Iris pigment epithelial cell (primary cell): ENCODE results near the gene GAB4.
A peak's percentile ranks its signal among the peaks of the same experiment; 100 is the strongest.
"Not testable (repeated sequence)": the region's sequence is repeated elsewhere in the genome, so short reads cannot be mapped to it uniquely, and the experiment has no call there.

ENCODE experiments used
- DNase-seq: peaks from one replicate; pipeline ENCODE4 v3.0.0-alpha.2; 2011; ENCODE audit warnings: low read depth

GAB4 gene

DNA sequence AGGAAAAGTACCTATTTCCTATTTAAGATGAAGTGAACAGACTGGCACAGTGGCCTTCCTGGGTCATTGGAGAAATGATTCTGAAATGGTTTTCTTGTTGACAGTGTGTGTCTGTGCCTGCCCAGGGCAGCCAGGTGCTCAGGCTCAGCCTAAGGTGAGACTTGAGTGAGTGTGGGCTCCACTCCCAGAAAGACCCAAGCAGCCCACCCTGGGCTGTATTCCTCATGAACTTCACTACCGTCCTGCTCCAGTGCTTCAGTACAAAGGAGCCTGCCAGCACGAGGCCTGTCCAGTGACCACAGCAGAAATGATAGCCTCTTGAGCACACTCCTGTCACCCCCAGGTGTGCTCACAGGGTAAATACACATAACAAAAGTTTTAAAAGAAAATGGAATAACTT is 49.5 kb downstream of the GAB4 start:
- no peak for DNase-seq

DNA sequence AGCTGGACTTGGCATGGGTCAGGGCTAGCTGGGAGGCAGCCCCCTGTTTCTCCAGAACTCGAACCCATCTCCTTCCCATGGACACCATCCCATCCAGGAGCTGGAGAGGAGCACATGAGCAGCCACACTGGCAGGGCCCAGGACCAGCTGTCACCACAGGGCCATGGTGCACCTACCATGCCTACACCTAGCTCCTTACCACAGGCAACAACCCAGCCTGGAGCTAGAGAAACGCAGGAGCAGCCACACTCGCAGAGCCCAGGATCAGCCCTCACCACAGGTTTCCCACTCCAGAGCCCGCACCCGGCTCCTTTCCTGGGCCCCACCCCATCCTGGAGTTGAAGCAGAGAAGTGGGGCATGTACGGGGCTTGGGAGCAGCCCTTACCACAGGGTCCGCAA is 50.2 kb downstream of the GAB4 start:
- DNase-seq = no peak

DNA sequence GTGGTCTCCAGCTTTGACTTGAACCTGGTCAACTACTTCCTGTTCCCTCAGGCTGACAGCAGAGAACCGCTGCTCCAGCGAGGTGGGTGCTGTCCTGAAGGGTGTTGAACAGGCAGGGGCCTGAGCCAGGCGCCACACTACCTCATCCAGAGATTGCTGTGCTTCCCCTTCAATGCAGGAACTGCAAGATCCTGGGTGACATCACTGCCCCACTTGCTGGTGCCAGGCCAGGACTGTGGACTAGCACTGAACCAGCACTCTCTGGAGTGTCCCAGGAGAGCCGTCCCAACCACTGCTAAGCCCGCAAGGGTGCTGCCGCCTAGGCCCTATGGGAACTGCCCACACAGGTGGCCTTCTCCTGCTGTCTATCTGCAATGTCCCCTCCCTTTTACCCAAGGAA is 51.7 kb downstream of the GAB4 start:
- no peak for DNase-seq

DNA sequence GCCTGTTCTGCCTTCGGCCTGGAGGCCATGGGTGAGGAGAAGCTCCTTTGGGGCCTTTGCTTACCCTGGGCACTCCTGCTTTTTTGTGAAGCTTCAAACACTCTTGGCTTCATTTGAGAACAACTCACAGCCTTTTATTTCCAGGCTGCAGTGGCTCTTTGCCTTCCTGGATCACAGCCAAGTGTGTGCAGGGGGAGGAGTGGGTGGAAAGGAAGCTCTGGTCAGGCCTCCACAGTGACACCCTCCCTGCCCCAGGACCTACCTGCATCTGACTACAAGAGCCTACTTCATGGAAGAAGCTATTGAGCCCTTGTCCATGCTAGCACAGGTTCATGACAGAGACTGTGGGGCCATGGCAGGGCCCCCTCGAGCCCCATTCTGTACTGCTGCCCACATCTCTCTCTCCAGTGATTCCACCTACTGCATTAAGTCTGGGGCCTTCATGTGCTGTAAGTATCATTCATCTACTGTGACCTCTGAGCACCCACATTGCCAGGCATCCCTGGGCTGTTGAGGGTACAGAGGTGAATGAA is 52.3 kb downstream of the GAB4 start:
- no peak for DNase-seq

DNA sequence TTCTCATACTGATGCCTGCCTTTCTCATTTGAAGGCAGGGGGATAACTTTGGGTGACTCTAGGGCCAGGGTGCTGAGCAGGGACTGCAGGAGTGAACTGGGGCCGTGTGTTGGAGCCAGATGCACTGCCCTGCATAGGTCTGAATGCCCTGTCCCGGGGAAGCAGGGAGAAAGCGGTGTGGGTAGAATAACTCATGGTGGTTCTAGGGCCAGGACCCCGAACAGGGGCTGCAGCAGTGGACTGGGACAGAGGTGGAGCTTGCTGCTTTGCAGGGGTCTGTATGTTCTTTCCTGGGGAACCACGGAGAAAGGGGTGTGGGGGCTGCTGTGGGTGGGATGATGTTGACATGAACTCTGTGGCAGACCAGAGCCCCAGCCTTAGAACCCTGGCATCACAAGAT is 52.9 kb downstream of the GAB4 start:
- DNase-seq = no peak

DNA sequence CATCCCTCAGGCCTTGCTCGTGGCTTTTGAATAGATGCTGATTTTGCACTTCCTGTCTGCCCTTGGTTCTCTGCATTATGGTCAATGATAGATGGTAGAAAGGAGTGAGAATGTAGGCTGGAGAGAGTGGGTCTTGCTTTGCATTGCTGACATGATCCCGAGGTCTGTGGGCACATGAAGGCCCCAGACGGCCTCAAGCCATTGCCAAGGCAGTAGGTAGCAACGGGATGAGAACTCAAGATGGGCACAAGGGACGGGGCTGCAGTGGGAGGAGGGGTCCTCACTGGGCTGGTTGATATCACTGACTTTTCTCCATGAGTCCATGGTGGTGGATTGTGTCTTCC is 54.0 kb downstream of the GAB4 start:
- no peak for DNase-seq

DNA sequence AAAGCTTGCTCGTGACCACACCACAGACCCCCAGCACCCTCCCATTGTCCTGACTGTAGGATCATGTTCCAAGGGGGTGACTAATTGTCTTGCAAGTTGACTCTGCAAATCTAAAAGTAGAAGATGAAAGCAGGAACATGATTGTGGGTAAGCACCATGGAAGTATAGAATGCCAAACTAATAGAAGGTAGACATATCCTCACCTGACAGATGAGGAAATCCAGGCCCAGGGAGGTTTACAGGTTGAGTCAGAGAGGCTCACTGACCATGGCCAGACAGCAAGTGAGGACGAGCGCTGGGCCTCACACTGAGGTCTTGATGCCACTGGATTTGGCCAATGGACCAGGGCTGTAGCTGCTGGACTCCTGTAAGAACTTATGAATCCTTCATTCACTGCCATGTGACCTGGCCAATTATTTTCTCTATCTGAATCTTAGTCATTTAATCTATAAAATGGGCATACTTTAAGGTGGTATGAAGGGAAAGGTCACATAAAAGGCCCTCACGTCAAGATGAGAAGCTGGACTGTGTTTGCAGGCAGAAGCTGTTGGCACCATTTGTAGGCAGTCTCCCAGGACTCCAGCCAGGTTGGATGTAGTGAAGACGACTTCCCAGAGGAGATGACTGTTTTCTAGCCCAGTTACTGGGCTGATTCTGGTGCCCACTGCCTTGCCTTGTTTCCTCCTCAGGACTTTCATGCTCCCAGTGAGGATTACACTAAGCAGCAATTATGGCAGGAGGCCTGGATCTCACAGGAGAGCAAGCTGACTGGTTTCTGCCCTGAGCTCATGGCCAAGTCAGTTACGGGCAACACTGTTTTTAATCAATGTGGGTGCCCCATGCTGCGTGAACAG is 54.6 kb downstream of the GAB4 start:
- DNase-seq = no peak

DNA sequence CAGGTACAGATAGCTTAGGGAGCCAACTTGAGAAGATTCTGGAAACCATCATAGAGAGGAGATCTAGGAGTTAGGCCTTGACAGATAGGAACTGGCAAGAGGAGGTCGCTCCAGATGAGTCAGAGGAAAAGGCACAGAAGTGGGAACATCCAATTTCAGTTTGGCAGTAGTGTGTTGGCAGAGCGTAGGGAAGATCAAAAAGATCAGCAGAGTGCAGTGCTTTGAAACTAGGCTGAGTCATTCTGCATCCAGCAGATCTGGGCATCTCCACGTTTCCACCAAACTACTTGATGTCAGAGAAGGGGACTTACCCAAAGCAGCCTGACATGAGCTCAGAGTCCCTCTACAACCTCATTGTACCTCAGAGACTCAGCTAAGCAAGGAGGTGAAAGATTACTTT is 58.5 kb downstream of the GAB4 start:
- no peak for DNase-seq

DNA sequence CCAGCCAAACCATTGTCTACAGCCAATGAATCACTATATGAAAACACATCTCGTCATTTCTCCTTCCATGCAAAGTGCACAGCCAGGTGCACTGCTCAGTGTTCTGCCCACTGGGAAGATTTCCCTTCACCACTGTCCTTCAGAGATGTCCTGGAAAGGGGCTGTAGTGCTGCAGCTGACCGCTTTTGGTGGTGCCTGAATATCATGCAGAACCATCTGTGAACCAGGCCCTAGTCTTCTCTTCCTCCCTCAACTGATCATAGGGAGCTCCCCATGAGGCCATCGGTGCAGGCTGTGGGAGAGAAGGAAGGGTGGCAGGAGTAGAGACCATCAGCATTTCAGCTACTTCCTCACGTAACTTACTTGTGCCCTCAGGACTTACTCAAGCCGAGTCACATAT is 70.2 kb downstream of the GAB4 start:
- no peak for DNase-seq

DNA sequence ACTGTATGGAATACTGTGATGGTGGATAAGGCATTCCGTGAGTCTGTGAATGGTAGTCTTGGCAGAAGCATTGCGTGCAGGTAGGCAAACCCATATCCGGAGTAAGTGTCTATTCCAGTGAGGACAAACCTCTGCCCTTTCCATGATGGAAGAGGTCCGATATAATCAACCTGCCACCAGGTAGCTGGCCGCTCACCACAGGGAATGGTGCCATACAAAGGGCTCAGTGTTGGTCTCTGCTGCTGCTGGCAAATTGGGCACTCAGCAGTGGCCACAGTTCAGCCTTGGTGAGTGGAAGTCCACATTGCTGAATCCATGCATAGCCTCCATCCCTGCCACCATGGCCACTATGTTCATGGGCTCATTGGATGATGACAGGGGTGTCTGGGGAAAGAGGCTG is 70.8 kb downstream of the GAB4 start:
- not testable (repeated sequence) for DNase-seq

DNA sequence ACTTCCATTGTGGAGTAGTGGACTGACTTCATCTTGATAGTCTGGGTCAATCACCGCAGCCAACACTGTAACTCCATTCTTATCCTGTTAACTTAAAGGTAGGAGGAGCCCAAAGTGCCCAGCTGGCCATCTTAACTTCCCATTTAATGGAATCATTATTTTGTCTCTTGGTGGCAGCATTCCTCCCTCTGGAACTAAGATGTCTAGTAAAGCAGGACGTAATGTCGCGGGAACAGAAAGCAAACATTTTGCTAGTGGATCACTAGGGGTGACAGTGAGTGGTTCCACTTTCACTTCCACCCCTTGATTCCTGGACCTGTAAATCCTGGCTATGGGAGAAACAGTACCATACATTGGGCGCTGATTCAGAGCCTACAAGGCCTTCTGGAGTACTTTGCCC is 71.4 kb downstream of the GAB4 start:
- DNase-seq = no peak

DNA sequence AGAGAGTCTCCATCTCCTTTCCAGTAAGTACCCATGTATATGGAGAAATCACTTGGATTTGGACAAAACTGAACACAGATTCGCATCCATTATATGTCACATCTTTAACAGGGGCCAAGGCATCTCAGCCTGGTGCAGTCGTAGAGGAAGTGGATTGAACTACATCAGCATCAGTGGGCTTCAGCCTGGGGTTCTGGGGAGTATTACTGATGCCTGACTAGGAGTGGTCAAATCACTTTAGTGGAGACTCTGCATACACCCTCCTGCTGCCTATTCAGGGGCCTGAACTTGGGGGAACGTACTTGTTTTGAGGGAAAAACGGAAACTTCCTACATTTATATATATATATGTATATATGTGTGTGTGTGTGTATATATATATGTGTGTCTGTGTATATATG is 72.8 kb downstream of the GAB4 start:
- no peak for DNase-seq

DNA sequence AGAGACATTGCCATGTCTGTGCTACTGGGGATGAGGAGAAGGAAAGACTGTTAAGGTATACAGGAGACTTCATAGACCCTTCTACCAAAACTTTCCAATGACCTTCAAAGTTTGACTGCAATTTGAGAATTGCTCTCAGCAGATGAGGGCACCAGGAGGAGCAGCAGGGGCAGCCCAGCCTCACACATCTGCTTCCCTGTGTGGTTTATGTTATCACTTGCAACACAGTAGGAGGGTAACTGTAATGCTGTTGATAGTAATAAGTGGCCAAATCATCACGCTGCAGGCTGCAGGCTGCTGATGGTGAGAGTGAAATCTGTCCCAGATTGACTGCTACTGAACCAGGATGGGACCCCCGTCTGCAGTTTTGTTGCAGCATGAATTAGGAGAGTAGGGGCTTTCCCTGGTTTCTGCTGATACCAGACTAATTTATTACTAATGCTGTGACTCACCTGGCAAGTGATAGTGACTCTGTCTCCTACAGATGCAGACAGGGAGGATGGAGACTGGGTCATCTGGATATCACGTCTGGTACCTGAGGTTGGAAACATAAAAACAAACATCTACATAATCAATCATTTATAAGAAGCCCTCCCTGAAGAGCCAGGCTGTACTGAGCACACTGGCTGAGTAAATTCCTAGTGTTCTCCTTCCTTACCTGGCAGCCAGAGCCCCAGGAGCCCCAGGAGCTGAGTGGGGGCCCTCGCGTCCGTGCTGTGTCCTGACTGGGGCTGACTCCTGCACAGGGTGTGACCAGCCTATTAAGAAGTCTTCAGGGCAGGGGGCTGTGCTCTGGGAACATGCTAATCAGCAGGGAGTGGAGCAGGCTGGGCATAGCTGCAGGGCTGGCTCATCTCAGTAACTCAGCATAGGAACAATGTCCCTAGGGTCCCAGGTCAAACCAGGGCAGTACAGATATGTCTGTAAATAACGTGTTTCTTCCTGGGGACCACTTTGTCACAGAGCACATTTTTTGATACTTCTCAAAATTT is 74.4 kb downstream of the GAB4 start:
- no peak for DNase-seq

DNA sequence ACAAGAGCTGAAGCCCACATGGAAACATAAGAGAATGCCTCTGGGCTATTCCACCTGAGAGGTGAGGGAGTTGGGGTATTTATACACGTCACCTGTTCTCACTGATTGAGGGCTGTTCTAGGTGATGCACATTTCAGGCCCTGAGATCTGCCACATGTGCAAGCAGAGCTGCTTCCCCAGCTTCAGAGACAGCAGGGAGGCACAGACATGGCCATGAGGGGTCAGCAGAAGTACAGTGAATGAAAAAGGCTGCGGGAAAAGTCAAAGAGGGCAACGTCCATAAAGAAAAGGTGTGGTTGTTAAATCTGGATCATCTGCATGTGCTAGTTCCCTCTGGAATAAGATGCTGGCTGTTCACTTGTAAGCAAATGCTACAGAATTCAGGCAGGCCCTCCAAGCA is 75.4 kb downstream of the GAB4 start:
- DNase-seq = no peak

DNA sequence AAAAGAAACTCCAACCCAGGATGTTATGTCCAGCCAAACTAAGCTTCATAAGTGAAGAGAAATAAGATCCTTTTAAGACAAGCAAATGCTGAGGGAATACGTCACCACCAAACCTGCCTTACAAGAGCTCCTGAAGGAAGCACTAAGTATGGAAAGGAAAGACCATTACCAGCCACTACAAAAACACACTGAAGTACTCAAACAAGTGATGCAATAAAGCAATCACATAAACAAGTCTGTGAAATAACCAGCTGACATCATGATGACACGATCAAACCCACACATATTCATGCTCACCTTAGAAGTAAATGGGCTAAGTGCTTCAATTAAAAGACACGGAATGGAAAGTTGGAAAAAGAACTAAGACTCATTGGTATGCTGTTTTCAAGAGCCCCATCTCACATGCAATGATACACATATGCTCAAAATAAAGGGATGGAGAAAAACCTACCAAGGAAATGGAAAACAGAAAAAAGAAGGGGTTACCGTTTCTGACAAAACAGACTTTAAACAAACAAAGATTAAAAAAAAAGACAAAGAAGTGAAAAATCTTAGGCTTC is 82.5 kb downstream of the GAB4 start:
- DNase-seq = no peak

DNA sequence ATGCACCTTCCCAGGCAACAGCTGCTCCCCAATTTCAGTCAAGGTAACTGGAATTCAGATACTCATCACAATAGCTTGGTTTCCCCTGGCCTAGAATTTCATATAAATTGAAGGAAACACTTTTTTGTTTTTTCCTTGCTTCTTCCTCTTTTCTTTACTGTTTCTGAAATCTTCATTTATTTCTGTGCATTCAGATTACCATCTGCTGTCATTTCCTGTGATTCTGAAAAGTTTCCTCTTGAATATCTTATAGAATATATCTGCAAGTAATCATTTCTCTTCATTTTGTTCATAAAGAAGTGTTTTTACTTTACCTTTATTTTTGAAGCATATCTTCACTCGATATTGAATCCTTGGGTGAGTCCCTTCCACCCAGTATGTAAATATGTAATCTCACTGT is 85.3 kb downstream of the GAB4 start:
- no peak for DNase-seq

DNA sequence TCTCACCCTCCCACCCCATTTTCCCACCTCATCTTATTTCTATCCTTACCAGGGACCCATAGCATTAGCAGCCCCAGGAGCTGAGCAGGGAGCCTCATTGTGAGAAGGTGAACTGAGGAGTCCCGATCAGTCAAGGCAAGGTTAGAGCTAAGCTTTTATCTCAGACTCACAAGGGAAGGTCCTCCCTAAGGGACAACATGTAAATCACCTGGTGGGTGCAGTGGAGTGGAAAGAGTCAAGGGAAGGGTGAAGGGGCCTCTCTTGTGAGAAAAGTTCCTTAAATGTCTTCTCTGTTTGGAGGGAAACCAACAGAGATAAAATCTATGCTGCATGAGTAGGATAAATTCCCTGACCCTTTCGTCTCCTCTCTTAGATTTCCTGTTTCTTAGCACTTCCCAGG is 85.9 kb downstream of the GAB4 start:
- no peak for DNase-seq

DNA sequence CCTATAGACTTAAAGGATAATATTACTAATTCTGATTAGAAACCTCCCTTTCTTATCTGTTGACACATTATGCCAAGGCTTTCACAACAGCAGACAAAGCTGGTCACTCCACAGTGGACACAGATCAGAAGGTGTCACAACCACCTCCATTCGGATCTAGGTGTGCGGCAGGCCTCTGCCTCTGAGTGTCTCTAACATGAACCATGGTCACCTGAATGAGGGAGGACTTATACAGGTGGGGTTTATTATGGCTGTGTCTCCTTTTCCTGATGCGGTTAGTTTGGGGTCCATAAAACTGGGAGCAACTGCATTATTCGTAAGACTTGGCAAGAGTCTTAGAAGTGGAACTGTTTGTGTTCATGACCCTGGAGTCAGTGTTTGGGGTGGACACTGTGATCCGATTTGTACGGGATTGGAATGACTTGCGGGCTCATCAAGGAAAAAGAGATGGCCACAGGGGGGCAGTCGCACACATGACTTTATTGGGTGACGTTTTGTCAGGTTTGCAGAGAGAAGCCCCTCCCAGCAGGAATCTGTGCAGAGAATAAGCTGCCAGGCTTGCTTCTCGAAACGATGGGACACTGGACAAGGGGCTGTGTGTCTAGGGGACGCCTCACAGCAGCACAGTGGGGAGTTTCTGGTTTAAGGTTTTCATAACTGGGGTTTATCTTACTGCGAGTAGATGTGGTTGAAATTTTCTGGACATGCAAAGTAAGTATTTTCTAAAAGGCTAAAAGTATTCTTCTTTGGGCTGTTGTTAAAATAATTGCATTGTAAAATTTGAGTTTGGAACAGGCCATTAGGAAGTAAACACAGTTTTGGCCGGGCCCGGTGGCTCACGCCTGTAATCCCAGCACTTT is 90.6 kb downstream of the GAB4 start:
- peak; percentile 28 for DNase-seq

DNA sequence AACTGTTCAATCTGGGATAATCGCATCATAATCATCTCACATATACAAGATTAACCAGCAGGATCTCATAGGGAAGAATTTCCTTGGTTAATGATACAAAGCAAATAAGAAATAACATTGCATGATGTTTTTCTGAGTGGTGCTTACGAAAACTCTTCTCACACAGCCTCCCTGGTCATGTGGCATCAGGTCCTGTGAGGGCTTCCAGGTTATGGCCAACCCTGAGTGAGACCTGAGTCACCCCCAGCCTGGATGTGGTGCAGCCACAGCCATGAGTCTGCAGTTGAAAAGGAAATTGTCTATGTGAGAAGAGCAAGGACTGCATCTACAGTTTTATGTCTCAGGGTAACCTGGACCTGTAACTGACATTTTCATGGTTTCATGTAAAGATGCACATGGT is 92.3 kb downstream of the GAB4 start:
- DNase-seq = no peak

DNA sequence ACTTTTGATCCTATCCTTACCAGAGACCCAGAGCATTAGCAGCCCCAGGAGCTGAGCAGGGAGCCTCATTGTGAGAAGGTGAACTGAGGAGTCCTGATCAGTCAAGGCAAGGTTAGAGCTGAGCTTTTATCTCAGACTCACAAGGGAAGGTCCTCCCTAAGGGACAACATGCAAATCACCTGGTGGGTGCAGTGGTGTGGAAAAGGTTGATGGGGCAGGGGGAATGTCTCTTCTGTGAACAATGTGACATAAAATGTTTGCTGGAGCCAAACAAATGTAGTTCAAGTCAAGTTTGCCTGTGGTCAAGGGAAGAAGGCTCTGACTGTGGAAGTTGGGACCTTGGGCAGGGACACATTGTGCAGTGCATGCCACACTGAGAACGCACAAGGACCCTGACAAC is 93.1 kb downstream of the GAB4 start:
- not testable (repeated sequence) for DNase-seq

DNA sequence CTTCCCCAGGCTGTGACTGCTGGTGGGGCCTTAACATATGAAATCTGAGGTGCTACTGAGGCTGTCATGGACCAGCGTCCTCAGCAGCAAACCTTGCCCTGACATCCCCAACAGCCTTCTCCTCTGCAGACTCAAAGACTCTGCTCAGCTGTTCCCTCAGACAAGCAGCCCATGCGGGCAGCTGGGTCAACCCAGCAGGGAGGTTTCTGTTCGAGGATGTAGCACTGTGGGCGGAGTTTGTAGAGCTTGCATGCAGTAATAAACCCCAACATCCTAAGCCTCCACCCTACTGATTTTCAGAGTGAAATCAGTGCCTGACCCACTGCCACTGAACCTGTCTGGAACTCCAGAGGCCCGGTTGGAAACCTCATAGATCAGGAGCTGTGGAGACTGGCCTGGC is 94.0 kb downstream of the GAB4 start:
- no peak for DNase-seq

DNA sequence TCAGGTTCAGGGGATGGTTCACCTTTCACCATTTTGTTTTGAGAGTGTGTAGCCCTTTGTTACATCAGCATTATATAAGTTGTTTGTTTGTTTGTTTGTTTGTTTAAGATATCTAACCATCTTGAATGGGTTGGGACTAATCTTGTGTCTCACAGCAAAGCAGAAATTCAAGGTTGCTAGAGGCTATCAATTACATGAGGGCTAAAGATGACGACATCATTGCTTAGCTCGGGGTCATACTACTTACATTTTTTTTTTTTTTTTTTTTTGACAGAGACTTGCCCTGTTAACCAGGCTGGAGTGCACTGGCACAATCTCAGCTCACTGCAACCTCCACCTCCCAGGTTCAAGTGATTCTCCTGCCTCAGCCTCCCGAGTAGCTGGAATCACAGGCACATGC is 95.7 kb downstream of the GAB4 start:
- DNase-seq = no peak
